GM23248 (cell line): Measurements from ENCODE around the gene PLCB1.

ENCODE experiments used
- EZH2 ChIP-seq: fragments of 200-600 bp; sonication (generic); IDR thresholded peaks from 2 replicates; pipeline ENCODE4 v1.6.1; 2018; ENCODE audit warnings: antibody characterized with exemption, mild to moderate bottlenecking; ENCODE audit not compliant: insufficient read depth, poor library complexity, severe bottlenecking
- EZH2phosphoT487 ChIP-seq: fragments of 200-600 bp; sonication (generic); IDR thresholded peaks from 2 replicates; pipeline ENCODE4 v1.6.1; 2018; ENCODE audit warnings: antibody characterized with exemption, moderate library complexity, mild to moderate bottlenecking, low read depth; ENCODE audit not compliant: insufficient read depth

DNA sequence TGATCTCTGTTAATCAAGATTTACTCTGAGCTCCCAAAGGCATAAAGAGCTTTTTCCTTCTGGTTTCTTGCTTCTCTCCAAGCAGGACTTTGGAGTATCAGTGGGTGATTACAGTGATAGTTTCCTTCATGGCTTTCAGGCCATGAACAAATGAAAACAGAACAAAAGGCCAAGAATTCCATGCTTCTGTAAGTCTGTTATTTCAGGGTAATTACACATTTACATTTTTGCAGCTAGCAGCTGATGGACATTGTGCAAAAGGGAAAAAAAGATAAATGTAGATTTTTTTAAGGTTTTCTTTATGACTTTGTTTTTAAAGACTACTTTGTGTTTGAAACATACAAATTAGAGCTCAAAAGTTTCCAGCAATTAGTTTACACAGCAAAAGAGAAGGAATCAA is 441.6 kb downstream of the PLCB1 start:
- TF ChIP-seq EZH2 (no peak), EZH2phosphoT487 (no peak)
